H1 (cell line): ENCODE data around the gene TRIM62. TPM values are rescaled to one million over a fixed set of nuclear protein-coding genes. Genes with fewer than 3 reads are reported as not detected.

Experiments used
- CTCF ChIA-PET: fragments of 300-600 bp; sonication (Branson Sonifier 250); formaldehyde crosslinking; loops from one replicate; lab custom pipeline; 2021; ENCODE audit not compliant: partially characterized antibody; lab: Charles Lee
- POLR2A ChIA-PET: fragments of 300-600 bp; sonication (Branson Sonifier 250); formaldehyde crosslinking; loops from one replicate; lab custom pipeline; 2021; ENCODE audit warnings: inconsistent platforms; ENCODE audit not compliant: partially characterized antibody; lab: Charles Lee
- DNase-seq, 2 experiments: peaks; one replicate each; pipeline versions ENCODE4 v3.0.0 to v3.0.0-alpha.2; 2010 to 2022; ENCODE audit warnings: low spot score in 2 of 2, low read depth in 1 of 2, mixed read lengths in 1 of 2
- FAIRE-seq: peaks from 2 replicates; lab custom pipeline; 2011; peaks lifted over from hg19 to GRCh38; lab: Jason Lieb, UNC
- H2AFZ ChIP-seq: 2 replicates; pipeline ENCODE4 v1.8.1; 2012; ENCODE audit warnings: low read length, inconsistent platforms
- H2AK5ac ChIP-seq: 2 replicates; pipeline ENCODE4 v1.6.1; 2013; ENCODE audit warnings: low read depth, low read length
- H2BK120ac ChIP-seq: replicated peaks from 2 replicates; pipeline ENCODE3; 2013; ENCODE audit warnings: low read depth, low read length, inconsistent platforms
- H2BK12ac ChIP-seq: 2 replicates; pipeline ENCODE4 v1.6.1; 2013; ENCODE audit warnings: low read depth, low read length
- H2BK15ac ChIP-seq: 2 replicates; pipeline ENCODE4 v1.6.1; 2013; ENCODE audit warnings: low read length
- H2BK20ac ChIP-seq: 2 replicates; pipeline ENCODE4 v1.6.1; 2013; ENCODE audit warnings: low read length
- H2BK5ac ChIP-seq: 2 replicates; pipeline ENCODE4 v1.6.1; 2013; ENCODE audit warnings: low read depth, low read length
- H3K14ac ChIP-seq: 2 replicates; pipeline ENCODE4 v1.6.1; 2013; ENCODE audit warnings: inconsistent platforms; ENCODE audit not compliant: insufficient read length
- H3K18ac ChIP-seq: 2 replicates; pipeline ENCODE4 v1.6.1; 2013; ENCODE audit warnings: low read length; ENCODE audit errors: extremely low read depth
- H3K23ac ChIP-seq: 2 replicates; pipeline ENCODE4 v1.6.1; 2013; ENCODE audit warnings: inconsistent platforms; ENCODE audit not compliant: insufficient read length
- H3K23me2 ChIP-seq: 2 replicates; pipeline ENCODE4 v1.6.1; 2013; ENCODE audit warnings: low read depth, low read length
- H3K27ac ChIP-seq: 2 replicates; pipeline ENCODE4 v1.6.1; 2011; ENCODE audit warnings: low read depth, low read length, inconsistent platforms
- H3K27me3 ChIP-seq, 4 experiments: replicated peaks in 1 of 4; 1 replicate in 1 of 4; 2 replicates in 3 of 4; pipeline versions ENCODE4 v1.6.1 to v1.8.1; 2011 to 2013; ENCODE audit warnings: low read length in 3 of 4, mild to moderate bottlenecking in 3 of 4, inconsistent platforms in 2 of 4, mixed read lengths in 2 of 4, moderate library complexity in 1 of 4; ENCODE audit not compliant: control insufficient read depth in 3 of 4, insufficient read depth in 3 of 4; ENCODE audit errors: extremely low read depth in 1 of 4
- H3K36me3 ChIP-seq, 4 experiments: 2 replicates each; pipeline versions ENCODE4 v1.6.1 to v1.8.1; 2011 to 2013; ENCODE audit warnings: mild to moderate bottlenecking in 4 of 4, low read length in 3 of 4, moderate library complexity in 2 of 4, control low read depth in 1 of 4, inconsistent platforms in 1 of 4; ENCODE audit not compliant: insufficient read depth in 4 of 4, control insufficient read depth in 2 of 4
- H3K4ac ChIP-seq: replicated peaks from 2 replicates; pipeline ENCODE3; 2013; ENCODE audit warnings: low read length, low read depth, mixed read lengths, inconsistent platforms; ENCODE audit not compliant: insufficient read length
- H3K4me1 ChIP-seq, 4 experiments: replicated peaks in 1 of 4; 1 replicate in 1 of 4; 2 replicates in 3 of 4; pipeline versions ENCODE4 v1.6.1 to v1.8.1; 2011 to 2013; ENCODE audit warnings: low read length in 3 of 4, inconsistent platforms in 2 of 4, mixed read lengths in 1 of 4; ENCODE audit not compliant: insufficient read depth in 4 of 4, control insufficient read depth in 3 of 4
- H3K4me2 ChIP-seq, 2 experiments: 2 replicates each; pipeline versions ENCODE4 v1.6.1 to v1.8.1; 2011 to 2013; ENCODE audit warnings: low read depth in 2 of 2, low read length in 2 of 2, control low read depth in 1 of 2, inconsistent platforms in 1 of 2, mild to moderate bottlenecking in 1 of 2; ENCODE audit not compliant: insufficient read depth in 1 of 2
- H3K4me3 ChIP-seq, 4 experiments: fragments of 200-600, 300-600 bp in 1 of 4; sonication (generic), shearing (Covaris generic), sonication (Bioruptor Twin) in 1 of 4; 2 replicates each; pipeline versions ENCODE4 v1.5.1 to v1.8.1; 2011 to 2016; ENCODE audit warnings: low read length in 4 of 4, low read depth in 3 of 4, control low read depth in 2 of 4, inconsistent platforms in 2 of 4, mild to moderate bottlenecking in 2 of 4, mixed read lengths in 1 of 4, moderate library complexity in 1 of 4; ENCODE audit not compliant: insufficient read depth in 2 of 4; ENCODE audit errors: extremely low read depth in 1 of 4
- H3K56ac ChIP-seq: replicated peaks from 2 replicates; pipeline ENCODE3; 2013; ENCODE audit warnings: low read depth, mild to moderate bottlenecking, mixed read lengths, low read length, inconsistent platforms; ENCODE audit not compliant: insufficient read length
- H3K79me1 ChIP-seq: 2 replicates; pipeline ENCODE4 v1.6.1; 2013; ENCODE audit warnings: low read depth, low read length, control low read depth
- H3K79me2 ChIP-seq, 2 experiments: 2 replicates each; pipeline versions ENCODE4 v1.6.1 to v1.8.1; 2012 to 2013; ENCODE audit warnings: low read length in 2 of 2, mild to moderate bottlenecking in 2 of 2, inconsistent platforms in 1 of 2; ENCODE audit not compliant: insufficient read depth in 2 of 2, control insufficient read depth in 1 of 2
- H3K9ac ChIP-seq, 4 experiments: replicated peaks in 1 of 4; 1 replicate in 1 of 4; 2 replicates in 3 of 4; pipeline versions ENCODE4 v1.6.1 to v1.8.1; 2011 to 2013; ENCODE audit warnings: low read depth in 3 of 4, low read length in 3 of 4, control low read depth in 2 of 4, mild to moderate bottlenecking in 2 of 4, moderate library complexity in 2 of 4, inconsistent platforms in 1 of 4; ENCODE audit errors: extremely low read depth in 1 of 4
- H3K9me3 ChIP-seq, 2 experiments: 2 replicates each; pipeline versions ENCODE4 v1.6.1 to v1.8.1; 2012 to 2013; ENCODE audit warnings: mild to moderate bottlenecking in 2 of 2, moderate library complexity in 2 of 2, control low read depth in 1 of 2, inconsistent platforms in 1 of 2, low read depth in 1 of 2, low read length in 1 of 2, mixed read lengths in 1 of 2; ENCODE audit not compliant: insufficient read depth in 2 of 2
- H4K20me1 ChIP-seq, 2 experiments: replicated peaks in 1 of 2; 2 replicates each; pipeline versions ENCODE3 to v1.8.1; 2011 to 2013; ENCODE audit warnings: inconsistent platforms in 2 of 2, low read length in 2 of 2, mild to moderate bottlenecking in 1 of 2; ENCODE audit not compliant: insufficient read depth in 2 of 2, control insufficient read depth in 1 of 2
- H4K5ac ChIP-seq: 2 replicates; pipeline ENCODE4 v1.6.1; 2013; ENCODE audit warnings: low read length, low read depth, mixed read lengths, inconsistent platforms; ENCODE audit not compliant: insufficient read length
- H4K8ac ChIP-seq: 2 replicates; pipeline ENCODE4 v1.8.0; 2013; ENCODE audit warnings: mild to moderate bottlenecking, moderate library complexity, low read length, inconsistent platforms; ENCODE audit not compliant: insufficient read depth; ENCODE audit errors: extremely low read depth
- H4K91ac ChIP-seq: replicated peaks from 2 replicates; pipeline ENCODE3; 2013; ENCODE audit warnings: low read length, mixed read lengths, inconsistent platforms; ENCODE audit not compliant: insufficient read length
- KDM1A ChIP-seq: fragments of 200-600, 300-600 bp; sonication (generic); IDR thresholded peaks from 2 replicates; pipeline ENCODE4 v1.7.1; 2016; ENCODE audit warnings: mild to moderate bottlenecking, low read length, borderline replicate concordance
- SP4 ChIP-seq: IDR thresholded peaks from 2 replicates; pipeline ENCODE4 v1.6.1; 2012; ENCODE audit warnings: low read length, inconsistent platforms
- WGBS, 2 experiments: shearing (Covaris generic) in 1 of 2; methylation state at CpG; one replicate each; pipeline versions ENCODE4 v1.1.6 to v1.1.7; 2013 to 2015; ENCODE audit warnings: low lambda C conversion rate in 2 of 2, mixed read lengths in 2 of 2, inconsistent platforms in 1 of 2, low coverage in 1 of 2, missing lambda C conversion rate in 1 of 2; ENCODE audit not compliant: insufficient replicate concordance in 2 of 2, insufficient coverage in 1 of 2, insufficient read length in 1 of 2; ENCODE audit errors: extremely low coverage in 1 of 2, missing lambda C conversion rate in 1 of 2; 5-methylcytosine and 5-hydroxymethylcytosine counted together
- polyA plus RNA-seq, 7 experiments: library from polyadenylated mRNA; depleted of rRNA in 3 of 7; stranded (reverse) in 5 of 7; unstranded in 2 of 7; fragments of >200 nt in 5 of 7; fragments of 200-250 nt in 2 of 7; gene quantifications; 1 replicate in 5 of 7; 2 replicates in 1 of 7; 4 replicates in 1 of 7; pipeline versions ENCODE4 v1.2.1 to v1.2.3, GENCODE V29; 2011 to 2013; ENCODE audit warnings: missing spikeins in 2 of 7, mixed read lengths in 2 of 7
- total RNA-seq: library from RNA; stranded (reverse); fragmentation: NEBNext Ultra II Directional; extraction: Animal tissue kit (Norgen Biotek cat#: 25700); gene quantifications from 2 replicates; pipeline ENCODE4 v1.2.1, GENCODE V29; 2021

The TRIM62 gene
- total and polyA plus RNA-seq, 2 of the 8 experiments (the other 6 are each of a cell fraction or from before 2014, with no cell fraction given), result 6.3 to 10.8 TPM

DNA sequence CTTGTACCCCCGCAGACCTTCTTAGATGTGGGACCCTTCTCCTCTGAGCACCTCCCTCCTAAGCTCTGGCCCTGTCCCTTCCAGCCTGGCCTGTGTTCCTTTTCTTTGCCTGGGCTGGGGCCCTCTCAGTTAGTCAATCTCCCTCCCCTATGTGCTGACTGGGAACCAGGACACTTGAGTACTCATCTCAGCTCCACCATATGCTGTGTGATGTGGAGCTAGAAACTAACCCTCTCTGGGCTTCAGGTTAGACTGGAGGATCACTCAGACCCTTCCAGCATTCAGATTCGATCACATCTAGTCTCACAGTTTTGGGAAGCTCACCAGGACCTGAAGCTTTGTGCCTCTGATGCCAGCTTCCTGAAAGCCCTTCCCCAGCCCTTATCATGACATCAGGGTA is 40.6 kb downstream of the TRIM62 start:
- Histone ChIP-seq H4K8ac (no peak overlapping the region), H2AK5ac (no peak overlapping the region), H3K4ac (no peak overlapping the region), H3K79me2 (no peaks in the 10 kb centered on the region), H3K4me1 (peaks cover 6 to 23% (median 11%) of the 10 kb centered on the region in 4 experiments)
- FAIRE-seq, result no peak
- POLR2A ChIA-PET, result interaction anchor here (1.3 to 4.0 kb wide), 2 partner anchors 10 to 16 kb away, joined by 5 to 23 read pairs; no protein-coding TSS in a partner anchor
- TF ChIP-seq KDM1A (peak; percentile 74), SP4 (no peak)
- TF ChIP-seq, all 59 proteins: peak for 1
- no peak for DNase-seq
- no peaks in the 10 kb centered on the region for H3K36me3 ChIP-seq
- H3K4me2 ChIP-seq, result no peak overlapping the region
- H2BK5ac ChIP-seq, result no peak overlapping the region
- H3K27ac ChIP-seq, result no peak overlapping the region
- no peak overlapping the region for H3K23ac ChIP-seq
- WGBS, 2 experiments, result 94% methylated on average over 2 of the region's 2 CpGs; no CpG with 5 or more reads in 1 of the 2 experiments
- H3K9ac ChIP-seq, result no peak overlapping the region
- H2BK12ac ChIP-seq, result no peak overlapping the region; the same call in 1 of the 2 replicates
- H4K5ac ChIP-seq, result no peak overlapping the region
- no peak overlapping the region for H4K91ac ChIP-seq
- H3K79me1 ChIP-seq, result no peaks in the 10 kb centered on the region
- H3K4me3 ChIP-seq, result no peak overlapping the region
- H3K27me3 ChIP-seq, result no peaks in the 10 kb centered on the region
- H3K18ac ChIP-seq, result no peak overlapping the region
- H2BK120ac ChIP-seq, result no peak overlapping the region
- no peaks in the 10 kb centered on the region for H3K9me3 ChIP-seq
- no peak overlapping the region for H3K14ac ChIP-seq
- no peak overlapping the region for H2AFZ ChIP-seq
- H2BK20ac ChIP-seq, result no peak overlapping the region
- no peak overlapping the region for H3K56ac ChIP-seq
- no peaks in the 10 kb centered on the region; the same call in 1 of the 2 replicates for H3K23me2 ChIP-seq
- CTCF ChIA-PET, result interaction anchor here (0.8 to 5.5 kb wide), 8 partner anchors 10 to 154 kb away, joined by 3 to 47 read pairs (median 6); no protein-coding TSS in a partner anchor
- H4K20me1 ChIP-seq, result no peaks in the 10 kb centered on the region
- H2BK15ac ChIP-seq, result no peak overlapping the region
